Measurements from ENCODE around the gene SLIT1. TPM values are rescaled to one million over a fixed set of nuclear protein-coding genes. Genes with fewer than 3 reads are reported as not detected.
A peak's percentile ranks its signal among the peaks of the same experiment; 100 is the strongest.

The SLIT1 gene
- total and polyA plus RNA-seq, 2 of the 8 experiments (the other 6 are each of a cell fraction or from before 2014, with no cell fraction given), result 0.70 to 0.88 TPM

- Histone ChIP-seq H3K27ac (ENCODE audit: low read depth, low read length) (no peak overlapping the region), H4K8ac (ENCODE audit: extremely low read depth, insufficient read depth, low read length) (no peak overlapping the region), H3K79me1 (ENCODE audit: low read depth, low read length) (no peaks in the 10 kb centered on the region), H3K4me2 (ENCODE audit: insufficient read depth in 1 of 2, low read depth in 2 of 2, low read length in 2 of 2) (no peak overlapping the region), H2BK15ac (ENCODE audit: low read length) (no peak overlapping the region), H4K91ac (replicated peaks; ENCODE audit: insufficient read length, low read length) (no peak overlapping the region), H3K18ac (ENCODE audit: extremely low read depth, low read length) (no peak overlapping the region), H3K27me3 (replicated peaks in 1 of 4; ENCODE audit: control insufficient read depth in 3 of 4, extremely low read depth in 1 of 4, insufficient read depth in 3 of 4, low read length in 3 of 4) (peaks cover 0 to 5% (median 2%) of the 10 kb centered on the region in 4 experiments; a peak in 3 of 7 replicates), H2BK20ac (ENCODE audit: low read length) (no peak overlapping the region), H2BK5ac (ENCODE audit: low read depth, low read length) (no peak overlapping the region), H3K23me2 (ENCODE audit: low read depth, low read length) (no peaks in the 10 kb centered on the region), H3K4me3 (ENCODE audit: extremely low read depth in 1 of 4, insufficient read depth in 2 of 4, low read depth in 3 of 4, low read length in 4 of 4) (no peak overlapping the region), H3K4me1 (replicated peaks in 1 of 4; ENCODE audit: control insufficient read depth in 3 of 4, insufficient read depth in 4 of 4, low read length in 3 of 4) (peaks cover 6 to 18% (median 14%) of the 10 kb centered on the region in 4 experiments), H3K14ac (ENCODE audit: insufficient read length) (no peak overlapping the region), H3K4ac (replicated peaks; ENCODE audit: insufficient read length, low read depth, low read length) (no peak overlapping the region), H2AFZ (ENCODE audit: low read length) (no peak overlapping the region), H3K36me3 (ENCODE audit: control insufficient read depth in 2 of 4, insufficient read depth in 4 of 4, low read length in 3 of 4) (no peaks in the 10 kb centered on the region), H3K56ac (replicated peaks; ENCODE audit: insufficient read length, low read depth, low read length) (no peak overlapping the region), H4K5ac (ENCODE audit: insufficient read length, low read depth, low read length) (no peak overlapping the region), H3K9ac (replicated peaks in 1 of 4; ENCODE audit: extremely low read depth in 1 of 4, low read depth in 3 of 4, low read length in 3 of 4) (no peak overlapping the region), H2AK5ac (ENCODE audit: low read depth, low read length) (no peak overlapping the region), H3K79me2 (ENCODE audit: control insufficient read depth in 1 of 2, insufficient read depth in 2 of 2, low read length in 2 of 2) (no peaks in the 10 kb centered on the region), H3K9me3 (ENCODE audit: insufficient read depth in 2 of 2, low read depth in 1 of 2, low read length in 1 of 2) (no peaks in the 10 kb centered on the region), H3K23ac (ENCODE audit: insufficient read length) (no peak overlapping the region), H2BK120ac (replicated peaks; ENCODE audit: low read depth, low read length) (no peak overlapping the region), H2BK12ac (ENCODE audit: low read depth, low read length) (no peak overlapping the region), H4K20me1 (replicated peaks in 1 of 2; ENCODE audit: control insufficient read depth in 1 of 2, insufficient read depth in 2 of 2, low read length in 2 of 2) (no peaks in the 10 kb centered on the region)
- TF ChIP-seq RAD21 (IDR thresholded peaks at IDR 0.05 in 1 of 2, conservative IDR thresholded peaks at IDR 0.05 in 1 of 2; ENCODE audit: low read depth in 2 of 2, low read length in 2 of 2) (peak; percentile 59 to 64), CTCF (IDR thresholded peaks at IDR 0.05; ENCODE audit: control extremely low read depth in 1 of 3, insufficient read depth in 1 of 3, low read depth in 1 of 3, low read length in 3 of 3) (peak; percentile 65 to 87 (median 73)), GTF2F1 (IDR thresholded peaks at IDR 0.05; ENCODE audit: borderline replicate concordance, low read depth, low read length) (no peak)
- TF ChIP-seq, protein P1, sequence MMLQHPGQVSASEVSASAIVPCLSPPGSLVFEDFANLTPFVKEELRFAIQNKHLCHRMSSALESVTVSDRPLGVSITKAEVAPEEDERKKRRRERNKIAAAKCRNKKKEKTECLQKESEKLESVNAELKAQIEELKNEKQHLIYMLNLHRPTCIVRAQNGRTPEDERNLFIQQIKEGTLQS (IDR thresholded peaks at IDR 0.05; ENCODE audit: insufficient read depth, low read depth, low read length), result 0 out of 2 replicates have a peak, but pooled peaks have one; percentile 7
- DNase-seq (ENCODE audit: low read depth in 1 of 2, low spot score in 2 of 2), result no peak
- FAIRE-seq, result peak; percentile 68
- ChIA-PET POLR2A (ENCODE audit: partially characterized antibody) (interaction anchor here (0.5 kb wide), 1 partner anchor 193 kb away, joined by 3 read pairs; no protein-coding TSS in a partner anchor), CTCF (ENCODE audit: partially characterized antibody) (interaction anchor here (0.6 to 43.6 kb wide), 25 partner anchors 10 to 148 kb away, joined by 3 to 759 read pairs (median 6); partner anchors contain the start of gene SLIT1)
- WGBS, 2 experiments (ENCODE audit: extremely low coverage in 1 of 2, insufficient coverage in 1 of 2, insufficient read length in 1 of 2, insufficient replicate concordance in 2 of 2, low coverage in 1 of 2, low lambda C conversion rate in 2 of 2, missing lambda C conversion rate in 1 of 2), result 79% methylated on average over 15 of the region's 15 CpGs; no CpG with 5 or more reads in 1 of the 2 experiments
These were observed 47.6 kb downstream of the SLIT1 start for GRCh38 chr10:97138174-97138573.

Data from H1 (cell line).